NB4 (cell line): Measurements from ENCODE around the gene SOX6.

Source experiments
- CTCF ChIP-seq: IDR thresholded peaks from one replicate; pipeline ENCODE4 v1.5.1; 2012; ENCODE audit warnings: low read depth, low read length
- MAX ChIP-seq: IDR thresholded peaks from 2 replicates; pipeline ENCODE4 v1.6.1; 2011; ENCODE audit warnings: low read depth, low read length
- MYC ChIP-seq: IDR thresholded peaks from 2 replicates; pipeline ENCODE4 v1.6.1; 2011; ENCODE audit warnings: low read depth, low read length
- POLR2A ChIP-seq: IDR thresholded peaks from 2 replicates; pipeline ENCODE4 v1.6.1; 2011; ENCODE audit warnings: mild to moderate bottlenecking; ENCODE audit not compliant: insufficient read length; ENCODE audit errors: extremely low read depth

- TF ChIP-seq MAX (no peak), CTCF (no peak), POLR2A (no peak), MYC (no peak)
Measured at GRCh38 chr11:16087886-16088285, 268.5 kb downstream of the SOX6 start.
